ENCODE data around the gene ZDHHC21.

The ZDHHC21 gene

GRCh38 chr9:14645648-14646047, 47.6 kb downstream of the ZDHHC21 start:
- FAIRE-seq = peak; percentile 60
- DNase-seq (ENCODE audit: insufficient read length, low spot score) = no peak
- no peak for TF ChIP-seq CTCF (IDR thresholded peaks at IDR 0.05; ENCODE audit: insufficient read depth, missing control alignments)

GRCh38 chr9:14640967-14641366, 52.3 kb downstream of the ZDHHC21 start:
- no peak for TF ChIP-seq CTCF (IDR thresholded peaks at IDR 0.05; ENCODE audit: insufficient read depth, missing control alignments)
- DNase-seq (ENCODE audit: insufficient read length, low spot score) = no peak
- no peak for FAIRE-seq

- DNase-seq (ENCODE audit: insufficient read length, low spot score) (no peak), FAIRE-seq (no peak)
- no peak for TF ChIP-seq CTCF (IDR thresholded peaks at IDR 0.05; ENCODE audit: insufficient read depth, missing control alignments)
Observed at GRCh38 chr9:14640294-14640693, 52.9 kb downstream of the ZDHHC21 start.

GRCh38 chr9:14633906-14634565, 59.2 kb downstream of the ZDHHC21 start:
- DNase-seq (ENCODE audit: insufficient read length, low spot score) (no peak), FAIRE-seq (no peak)
- no peak for TF ChIP-seq CTCF (IDR thresholded peaks at IDR 0.05; ENCODE audit: insufficient read depth, missing control alignments)

GRCh38 chr9:14633148-14633547, 60.1 kb downstream of the ZDHHC21 start:
- FAIRE-seq (no peak), DNase-seq (ENCODE audit: insufficient read length, low spot score) (no peak)
- TF ChIP-seq CTCF (IDR thresholded peaks at IDR 0.05; ENCODE audit: insufficient read depth, missing control alignments) = no peak

- DNase-seq (ENCODE audit: insufficient read length, low spot score) (no peak), FAIRE-seq (peak; percentile 80)
- TF ChIP-seq CTCF (IDR thresholded peaks at IDR 0.05; ENCODE audit: insufficient read depth, missing control alignments) = no peak
Observed at GRCh38 chr9:14627513-14627912, 65.7 kb downstream of the ZDHHC21 start.

GRCh38 chr9:14618836-14619420, 74.3 kb downstream of the ZDHHC21 start:
- DNase-seq (ENCODE audit: insufficient read length, low spot score) (no peak), FAIRE-seq (peak; percentile 29)
- TF ChIP-seq CTCF (IDR thresholded peaks at IDR 0.05; ENCODE audit: insufficient read depth, missing control alignments) = no peak

All from D721Med (cell line).